Stimulated activated CD8-positive, alpha-beta memory T cell treated with anti-CD3 and anti-CD28 coated beads, Interleukin-15, amount 100 ng/mL, for 24 hours (primary cell): ENCODE data around the gene ZFR.
"Not testable (repeated sequence)": the region's sequence is repeated elsewhere in the genome, so short reads cannot be mapped to it uniquely, and the experiment has no call there.

Experiments
- DNase-seq: peaks from one replicate; pipeline ENCODE4 v3.0.0-alpha.2; 2020; ENCODE audit warnings: low read depth

ZFR gene

DNA sequence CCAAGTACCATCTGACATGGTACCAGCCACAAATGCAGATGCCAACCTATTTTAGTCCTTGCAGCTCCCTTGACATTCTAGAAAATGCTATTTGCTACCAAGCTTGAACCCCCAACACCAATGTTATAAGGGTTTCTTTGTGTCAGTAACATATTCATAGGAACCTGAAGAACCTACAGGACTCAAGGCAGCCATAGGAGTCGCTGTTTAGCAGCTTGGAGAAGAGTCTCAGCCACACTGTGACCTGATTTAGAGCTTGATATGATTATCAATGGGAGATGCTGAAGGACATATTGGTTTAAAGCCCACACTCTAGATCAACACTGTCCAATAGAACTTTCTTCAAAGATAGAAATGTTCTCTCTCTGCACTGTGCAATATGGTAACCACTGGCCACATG, 6.4 kb upstream of the ZFR start:
- DNase-seq = no peak

- no peak for DNase-seq
Measured at GRCh38 chr5:32449262-32449661, 4.7 kb upstream of the ZFR start.

- DNase-seq = no peak
Measured at GRCh38 chr5:32446630-32447029, 2.1 kb upstream of the ZFR start.

- DNase-seq = no peak
Measured at GRCh38 chr5:32445831-32446614, 1.5 kb upstream of the ZFR start.

GRCh38 chr5:32445287-32445758, 783 bp upstream of the ZFR start:
- DNase-seq = no peak

GRCh38 chr5:32443541-32444430, 754 bp downstream of the ZFR start:
- peak; percentile 38 for DNase-seq

GRCh38 chr5:32443145-32443540, 1.4 kb downstream of the ZFR start:
- no peak for DNase-seq

GRCh38 chr5:32439086-32439642, 5.4 kb downstream of the ZFR start:
- DNase-seq = no peak

GRCh38 chr5:32436553-32437242, 7.8 kb downstream of the ZFR start:
- no peak for DNase-seq

DNA sequence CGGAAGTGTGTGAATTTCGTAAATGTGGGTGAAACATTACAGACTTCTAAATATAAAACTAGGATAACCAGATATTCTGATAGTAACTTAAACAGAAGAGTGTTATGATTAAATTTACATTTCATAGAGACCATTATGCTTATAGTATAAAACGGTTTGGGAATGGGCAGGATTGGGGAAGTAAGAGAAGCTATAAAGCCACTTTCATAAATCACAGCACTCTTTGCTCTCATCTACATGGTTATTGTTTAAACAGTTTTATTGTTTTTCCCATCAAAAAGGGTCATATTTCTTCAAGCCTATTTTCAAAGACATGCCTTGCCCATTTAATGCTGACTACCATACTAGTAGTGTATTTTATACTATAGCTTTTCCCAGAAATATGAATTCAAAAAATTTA, 9.2 kb downstream of the ZFR start:
- no peak for DNase-seq

DNA sequence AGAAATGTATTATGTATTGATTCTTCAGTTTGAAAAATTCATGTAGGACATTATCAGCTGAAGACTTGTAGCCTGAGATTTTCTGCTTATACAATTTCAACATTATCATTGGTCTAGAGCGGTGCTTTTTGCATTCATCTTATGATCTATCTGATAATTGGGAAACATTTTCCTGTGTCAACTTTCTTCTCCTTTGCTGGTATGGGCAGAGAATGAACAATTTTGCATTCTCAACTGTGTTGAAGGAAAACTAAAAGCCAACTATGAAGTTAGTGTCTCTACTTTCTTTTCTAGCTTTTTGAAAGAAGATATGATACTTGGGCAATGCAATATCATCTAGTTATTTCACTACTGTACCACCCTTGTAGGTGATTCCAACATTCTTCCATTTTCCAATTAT, 10.3 kb downstream of the ZFR start:
- DNase-seq = no peak

DNA sequence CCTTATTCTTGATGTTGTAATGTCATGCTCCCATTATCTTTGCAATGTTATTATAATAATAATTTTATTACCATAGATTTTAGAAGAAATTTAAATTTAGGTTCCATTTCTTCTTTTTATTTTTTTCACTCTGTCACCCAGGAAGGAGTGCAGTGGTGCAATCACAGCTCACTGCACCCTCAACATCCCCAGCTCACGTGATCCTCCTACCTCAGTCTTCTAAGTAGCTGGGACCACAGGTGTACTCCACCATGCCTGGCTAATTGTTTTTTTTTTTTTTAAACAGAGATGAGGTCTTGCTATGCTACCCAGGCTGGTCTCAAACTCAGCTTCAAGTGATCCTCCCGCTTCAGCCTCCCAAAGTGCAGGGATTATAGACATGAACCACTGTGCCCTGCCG, 11.9 kb downstream of the ZFR start:
- no peak for DNase-seq

DNA sequence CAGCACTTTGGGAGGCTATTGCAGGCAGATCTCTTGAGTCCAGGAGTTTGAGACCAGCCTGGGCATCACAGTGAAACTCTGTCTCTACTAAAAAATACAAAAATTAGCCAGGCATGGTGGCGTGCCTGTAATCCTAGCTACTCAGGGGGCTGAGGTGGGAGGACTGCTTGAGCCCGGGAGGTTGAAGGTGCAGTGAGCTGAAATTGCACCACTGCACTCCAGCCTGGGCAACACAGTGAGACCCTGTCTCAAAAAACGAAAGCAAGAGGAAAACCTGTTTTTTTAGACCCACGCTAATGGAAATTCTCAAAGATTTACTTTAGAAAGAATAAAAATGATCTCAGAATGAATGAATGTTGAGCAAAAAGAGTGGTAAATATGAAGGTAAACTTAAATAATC, 13.7 kb downstream of the ZFR start:
- DNase-seq = not testable (repeated sequence)

DNA sequence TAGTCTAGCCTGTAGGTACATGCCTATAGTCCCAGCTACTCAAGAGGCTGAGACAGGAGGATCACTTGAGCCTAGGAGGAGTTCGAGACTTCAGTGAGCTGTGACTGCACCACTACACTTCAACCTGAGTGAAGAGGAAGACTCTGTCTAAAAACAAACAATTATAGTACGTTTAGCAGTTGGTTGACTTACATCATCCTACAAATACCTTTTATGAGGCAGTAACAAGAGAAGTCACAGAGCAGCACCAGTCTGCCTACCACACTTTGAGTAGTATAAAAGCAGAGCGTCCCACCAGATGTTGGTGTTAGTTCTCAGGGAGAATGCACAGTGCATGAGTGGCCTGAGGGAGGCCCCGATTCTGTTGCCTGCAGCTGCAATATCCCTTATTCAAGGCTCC, 16.1 kb downstream of the ZFR start:
- DNase-seq = no peak

GRCh38 chr5:32426440-32427151, 17.9 kb downstream of the ZFR start:
- DNase-seq = no peak

- DNase-seq = no peak
Measured at GRCh38 chr5:32422697-32423096, 21.8 kb downstream of the ZFR start.

GRCh38 chr5:32421075-32421474, 23.5 kb downstream of the ZFR start:
- no peak for DNase-seq

DNA sequence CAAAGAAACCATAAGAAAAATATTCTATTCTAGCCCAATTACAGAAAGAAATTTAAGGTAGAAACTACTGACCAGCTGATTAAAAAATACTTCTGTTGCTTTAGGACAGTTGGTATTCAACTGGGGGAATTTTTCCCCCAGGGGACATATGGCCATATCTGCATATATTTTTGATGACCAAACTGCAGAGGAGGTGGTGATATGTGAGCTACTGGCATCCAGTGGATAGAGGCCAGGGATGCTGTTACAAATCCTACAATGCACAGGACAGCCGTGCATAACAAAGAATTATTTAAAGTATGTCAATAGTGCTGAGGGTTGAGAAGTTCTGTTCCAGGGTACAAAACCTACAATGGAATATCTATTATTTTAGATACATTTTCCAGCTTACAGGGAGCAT, 24.0 kb downstream of the ZFR start:
- no peak for DNase-seq

- no peak for DNase-seq
Measured at GRCh38 chr5:32419791-32420190, 24.7 kb downstream of the ZFR start.

GRCh38 chr5:32413466-32414263, 30.9 kb downstream of the ZFR start:
- DNase-seq = no peak

- no peak for DNase-seq
Measured at GRCh38 chr5:32410630-32411029, 33.9 kb downstream of the ZFR start.
